ENCODE data around the gene MIPEP.

The MIPEP gene

DNA sequence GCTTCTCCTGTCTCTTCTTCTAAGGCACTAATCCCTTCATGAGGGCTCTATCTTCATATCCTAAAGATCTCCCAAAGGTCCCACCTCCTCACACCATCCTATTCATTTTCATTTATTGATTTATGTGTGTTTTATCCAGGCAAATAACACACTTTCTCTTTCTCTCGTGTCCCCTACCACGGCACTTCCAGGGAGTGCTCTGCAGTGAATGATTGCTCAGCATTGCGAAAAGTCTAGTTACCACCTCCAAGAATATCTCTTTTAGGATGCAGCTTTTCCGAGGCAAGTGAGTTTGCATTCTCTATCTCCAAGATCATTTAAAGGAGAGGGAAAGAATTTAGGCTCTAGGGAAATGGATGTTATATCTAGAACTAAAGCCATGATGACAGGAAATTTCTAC is 101.7 kb downstream of the MIPEP start:
- H3K4me3 ChIP-seq (ENCODE audit: low read length) = no peak overlapping the region
- TF ChIP-seq EZH2phosphoT487 (IDR thresholded peaks at IDR 0.05; ENCODE audit: borderline replicate concordance, low read length) = no peak
- TF ChIP-seq, protein P1, sequence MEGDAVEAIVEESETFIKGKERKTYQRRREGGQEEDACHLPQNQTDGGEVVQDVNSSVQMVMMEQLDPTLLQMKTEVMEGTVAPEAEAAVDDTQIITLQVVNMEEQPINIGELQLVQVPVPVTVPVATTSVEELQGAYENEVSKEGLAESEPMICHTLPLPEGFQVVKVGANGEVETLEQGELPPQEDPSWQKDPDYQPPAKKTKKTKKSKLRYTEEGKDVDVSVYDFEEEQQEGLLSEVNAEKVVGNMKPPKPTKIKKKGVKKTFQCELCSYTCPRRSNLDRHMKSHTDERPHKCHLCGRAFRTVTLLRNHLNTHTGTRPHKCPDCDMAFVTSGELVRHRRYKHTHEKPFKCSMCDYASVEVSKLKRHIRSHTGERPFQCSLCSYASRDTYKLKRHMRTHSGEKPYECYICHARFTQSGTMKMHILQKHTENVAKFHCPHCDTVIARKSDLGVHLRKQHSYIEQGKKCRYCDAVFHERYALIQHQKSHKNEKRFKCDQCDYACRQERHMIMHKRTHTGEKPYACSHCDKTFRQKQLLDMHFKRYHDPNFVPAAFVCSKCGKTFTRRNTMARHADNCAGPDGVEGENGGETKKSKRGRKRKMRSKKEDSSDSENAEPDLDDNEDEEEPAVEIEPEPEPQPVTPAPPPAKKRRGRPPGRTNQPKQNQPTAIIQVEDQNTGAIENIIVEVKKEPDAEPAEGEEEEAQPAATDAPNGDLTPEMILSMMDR (IDR thresholded peaks at IDR 0.05; ENCODE audit: low read depth, low read length, poor library complexity, severe bottlenecking) = no peak
- H3K4me2 ChIP-seq (ENCODE audit: low read length) = no peak overlapping the region
- H3K9me2 ChIP-seq (replicated peaks; ENCODE audit: control insufficient read depth, low read length) = no peaks in the 10 kb centered on the region
- H3K4me1 ChIP-seq (ENCODE audit: control insufficient read depth, low read length) = no peaks in the 10 kb centered on the region
- no peak overlapping the region for H3K27ac ChIP-seq (ENCODE audit: low read depth, low read length)
- H4K20me1 ChIP-seq (ENCODE audit: control insufficient read depth, insufficient read depth, low read depth, low read length) = no peaks in the 10 kb centered on the region
- no peaks in the 10 kb centered on the region for H3K27me3 ChIP-seq (ENCODE audit: control insufficient read depth, low read length)
- no peaks in the 10 kb centered on the region for H3K9me3 ChIP-seq (ENCODE audit: control insufficient read depth, insufficient read depth, low read length)
- H3K79me2 ChIP-seq (ENCODE audit: control insufficient read depth, low read length) = no peaks in the 10 kb centered on the region
- H3F3A ChIP-seq (ENCODE audit: control insufficient read depth, insufficient read depth) = no peaks in the 10 kb centered on the region
- H3K36me3 ChIP-seq (ENCODE audit: control insufficient read depth, low read length) = no peaks in the 10 kb centered on the region

DNA sequence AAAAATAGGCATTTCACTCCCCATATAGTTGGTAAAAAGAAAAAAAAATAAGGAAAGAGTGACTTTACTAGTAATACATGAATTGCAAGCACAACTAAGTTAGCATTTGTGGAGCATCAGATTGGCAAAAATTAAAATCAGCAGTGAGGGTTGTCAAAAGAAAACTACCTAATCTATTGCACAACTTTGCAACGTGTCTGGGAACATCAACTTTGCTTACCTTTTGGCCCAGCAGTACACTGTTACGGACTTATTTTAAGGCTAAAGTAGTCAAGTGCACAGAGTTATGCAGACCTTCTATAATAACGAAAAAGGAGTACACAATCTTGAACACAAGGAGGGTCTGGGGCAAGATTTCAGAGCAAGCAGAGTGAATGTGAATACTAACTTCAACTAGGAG is 102.6 kb downstream of the MIPEP start:
- Histone ChIP-seq H3K9me2 (replicated peaks; ENCODE audit: control insufficient read depth, low read length) (no peaks in the 10 kb centered on the region), H3K4me1 (ENCODE audit: control insufficient read depth, low read length) (no peaks in the 10 kb centered on the region), H3K79me2 (ENCODE audit: control insufficient read depth, low read length) (no peaks in the 10 kb centered on the region), H3K9me3 (ENCODE audit: control insufficient read depth, insufficient read depth, low read length) (no peaks in the 10 kb centered on the region), H3F3A (ENCODE audit: control insufficient read depth, insufficient read depth) (no peaks in the 10 kb centered on the region), H3K36me3 (ENCODE audit: control insufficient read depth, low read length) (no peaks in the 10 kb centered on the region), H3K4me2 (ENCODE audit: low read length) (no peak overlapping the region), H3K27me3 (ENCODE audit: control insufficient read depth, low read length) (no peaks in the 10 kb centered on the region), H3K4me3 (ENCODE audit: low read length) (no peak overlapping the region), H3K27ac (ENCODE audit: low read depth, low read length) (no peak overlapping the region), H4K20me1 (ENCODE audit: control insufficient read depth, insufficient read depth, low read depth, low read length) (no peaks in the 10 kb centered on the region)
- TF ChIP-seq, protein P1 (IDR thresholded peaks at IDR 0.05; ENCODE audit: low read depth, low read length, poor library complexity, severe bottlenecking) = no peak
- TF ChIP-seq EZH2phosphoT487 (IDR thresholded peaks at IDR 0.05; ENCODE audit: borderline replicate concordance, low read length) = no peak

DNA sequence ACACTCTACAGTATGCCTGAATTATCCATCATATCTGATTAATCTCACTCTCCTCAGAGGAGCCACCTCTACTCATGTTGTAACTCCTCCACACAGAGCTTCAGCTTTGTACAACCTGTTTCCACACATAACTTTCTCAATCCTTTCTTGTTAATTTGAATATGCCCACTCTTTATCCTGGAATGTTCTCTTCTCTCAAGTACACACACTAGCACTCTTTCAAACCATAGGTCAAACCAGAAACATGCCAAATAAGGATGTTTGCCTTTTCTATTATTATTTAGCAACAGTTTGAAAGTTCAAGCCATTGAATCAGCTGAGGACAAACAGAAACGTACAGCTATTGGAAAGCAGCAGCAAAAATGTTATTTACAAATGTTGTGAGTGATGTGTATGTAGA is 110.3 kb downstream of the MIPEP start:
- no peaks in the 10 kb centered on the region for H3K9me2 ChIP-seq (replicated peaks; ENCODE audit: control insufficient read depth, low read length)
- no peaks in the 10 kb centered on the region for H3K9me3 ChIP-seq (ENCODE audit: control insufficient read depth, insufficient read depth, low read length)
- H3K79me2 ChIP-seq (ENCODE audit: control insufficient read depth, low read length) = no peaks in the 10 kb centered on the region
- H3K4me3 ChIP-seq (ENCODE audit: low read length) = no peak overlapping the region
- no peaks in the 10 kb centered on the region for H3F3A ChIP-seq (ENCODE audit: control insufficient read depth, insufficient read depth)
- H3K36me3 ChIP-seq (ENCODE audit: control insufficient read depth, low read length) = no peaks in the 10 kb centered on the region
- no peaks in the 10 kb centered on the region for H3K27me3 ChIP-seq (ENCODE audit: control insufficient read depth, low read length)
- TF ChIP-seq, protein P1 (IDR thresholded peaks at IDR 0.05; ENCODE audit: low read depth, low read length, poor library complexity, severe bottlenecking) = no peak
- no peak for TF ChIP-seq EZH2phosphoT487 (IDR thresholded peaks at IDR 0.05; ENCODE audit: borderline replicate concordance, low read length)
- H4K20me1 ChIP-seq (ENCODE audit: control insufficient read depth, insufficient read depth, low read depth, low read length) = no peaks in the 10 kb centered on the region
- no peak overlapping the region for H3K27ac ChIP-seq (ENCODE audit: low read depth, low read length)
- peaks cover 7% of the 10 kb centered on the region for H3K4me1 ChIP-seq (ENCODE audit: control insufficient read depth, low read length)
- no peak overlapping the region for H3K4me2 ChIP-seq (ENCODE audit: low read length)
